ENCODE measurements around the gene TCERG1L.
"Not testable (repeated sequence)": the region's sequence is repeated elsewhere in the genome, so short reads cannot be mapped to it uniquely, and the experiment has no call there.

TCERG1L gene

DNA sequence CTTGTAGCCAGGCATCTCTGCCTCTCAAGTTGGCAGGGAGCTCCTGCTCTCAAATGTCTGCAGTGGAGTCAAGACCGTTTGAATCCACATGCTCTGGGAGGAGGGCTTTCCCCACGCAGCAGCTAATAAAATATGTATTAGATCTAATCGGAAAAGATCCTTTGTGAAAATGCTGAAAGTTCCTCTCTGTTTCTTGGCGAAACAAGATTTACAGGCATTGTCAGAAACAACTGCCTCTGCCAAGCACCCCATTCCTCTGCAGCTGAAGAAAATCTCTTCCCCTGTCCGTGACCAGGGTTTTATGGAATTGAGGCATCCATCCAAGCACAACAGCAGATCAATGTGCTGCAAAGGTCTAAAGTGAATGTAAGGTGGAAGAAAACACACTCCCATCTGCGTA lies 165.8 kb downstream of the TCERG1L start:
- no peak for DNase-seq (ENCODE audit: low read depth in 3 of 3)

DNA sequence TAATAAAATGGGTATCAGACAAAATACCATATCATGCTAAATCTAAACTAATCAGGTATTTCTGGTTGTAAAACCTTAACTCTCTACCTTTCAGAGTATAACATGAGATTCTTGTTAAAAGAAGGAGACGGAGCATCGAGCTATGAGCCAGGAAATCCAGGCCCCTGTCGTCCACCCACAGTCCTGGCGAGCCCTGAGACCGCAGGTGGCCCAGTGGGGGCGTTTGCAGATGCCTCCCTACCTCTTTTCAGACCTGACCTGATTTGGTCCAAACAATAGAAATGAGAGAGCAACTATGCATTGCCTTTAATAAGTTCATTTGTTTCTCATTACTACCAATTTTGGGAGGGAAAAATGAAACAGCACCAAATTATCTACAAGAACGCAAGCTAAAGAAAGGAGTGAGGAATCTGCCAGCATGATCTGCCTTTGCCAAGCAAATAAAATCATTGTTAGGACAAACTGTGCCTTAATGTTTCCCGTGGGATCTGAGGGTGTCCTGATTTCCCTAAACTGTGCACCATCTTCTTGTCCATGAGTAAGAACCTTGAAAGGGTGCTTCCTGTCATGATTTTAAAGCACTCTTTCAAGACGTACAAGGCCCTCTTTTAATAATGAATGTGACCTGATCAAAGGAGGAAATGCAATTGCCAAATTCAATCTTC lies 166.7 kb downstream of the TCERG1L start:
- DNase-seq (ENCODE audit: low read depth in 3 of 3), result no peak

DNA sequence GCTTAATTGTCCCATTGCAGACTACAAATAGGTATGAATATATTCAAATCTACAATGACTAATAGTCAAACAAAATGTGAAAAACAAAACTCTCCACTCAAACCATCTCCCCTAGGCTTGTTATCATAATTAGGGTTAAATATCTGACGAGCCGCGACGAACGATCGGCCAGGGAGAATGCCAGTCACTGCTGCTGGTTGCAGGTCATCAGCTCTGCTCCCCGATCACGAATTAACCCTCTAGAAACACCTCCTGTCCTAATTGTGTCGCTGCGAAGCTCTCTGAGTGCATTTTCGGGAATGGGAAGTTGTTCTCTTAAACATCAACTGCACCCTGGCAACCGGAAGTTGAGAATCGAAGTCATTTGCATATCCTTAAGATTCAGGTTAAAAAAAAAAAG lies 167.3 kb downstream of the TCERG1L start:
- DNase-seq (ENCODE audit: low read depth in 3 of 3), result no peak

DNA sequence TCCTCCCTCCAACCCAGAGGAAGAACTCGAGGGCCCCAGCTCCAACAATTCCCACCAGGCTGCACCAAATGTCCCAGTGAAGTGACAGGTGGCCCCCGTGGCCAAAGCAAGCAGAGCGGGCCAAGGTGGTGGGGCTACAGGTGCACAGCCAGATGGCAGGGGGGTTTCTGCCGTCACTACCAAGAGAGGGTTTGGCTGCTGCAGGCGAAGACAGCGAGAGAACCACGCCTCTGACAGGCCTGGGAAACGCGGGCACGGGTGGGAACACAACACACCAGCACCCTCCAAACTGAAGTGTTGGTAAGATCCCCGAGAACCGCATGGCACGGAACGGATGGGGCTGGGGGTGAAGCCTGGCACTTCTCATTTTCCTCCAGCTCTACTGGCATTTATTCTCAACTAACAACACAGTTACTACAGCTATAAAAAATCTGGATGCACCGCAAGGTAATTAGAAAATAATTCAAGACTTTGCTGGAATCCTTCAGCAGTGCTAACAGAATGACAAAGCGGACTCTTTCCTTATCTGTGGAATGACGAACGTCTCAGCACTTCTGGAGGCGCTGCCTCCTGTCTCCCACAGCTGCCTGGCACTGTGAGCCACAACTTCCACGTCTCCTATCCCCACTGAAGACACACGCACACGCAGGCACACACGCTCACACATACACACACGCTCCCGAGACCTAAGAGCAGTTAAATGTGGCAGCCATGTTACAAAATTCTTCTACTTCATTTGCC lies 167.9 kb downstream of the TCERG1L start:
- DNase-seq (ENCODE audit: low read depth in 3 of 3), result no peak

DNA sequence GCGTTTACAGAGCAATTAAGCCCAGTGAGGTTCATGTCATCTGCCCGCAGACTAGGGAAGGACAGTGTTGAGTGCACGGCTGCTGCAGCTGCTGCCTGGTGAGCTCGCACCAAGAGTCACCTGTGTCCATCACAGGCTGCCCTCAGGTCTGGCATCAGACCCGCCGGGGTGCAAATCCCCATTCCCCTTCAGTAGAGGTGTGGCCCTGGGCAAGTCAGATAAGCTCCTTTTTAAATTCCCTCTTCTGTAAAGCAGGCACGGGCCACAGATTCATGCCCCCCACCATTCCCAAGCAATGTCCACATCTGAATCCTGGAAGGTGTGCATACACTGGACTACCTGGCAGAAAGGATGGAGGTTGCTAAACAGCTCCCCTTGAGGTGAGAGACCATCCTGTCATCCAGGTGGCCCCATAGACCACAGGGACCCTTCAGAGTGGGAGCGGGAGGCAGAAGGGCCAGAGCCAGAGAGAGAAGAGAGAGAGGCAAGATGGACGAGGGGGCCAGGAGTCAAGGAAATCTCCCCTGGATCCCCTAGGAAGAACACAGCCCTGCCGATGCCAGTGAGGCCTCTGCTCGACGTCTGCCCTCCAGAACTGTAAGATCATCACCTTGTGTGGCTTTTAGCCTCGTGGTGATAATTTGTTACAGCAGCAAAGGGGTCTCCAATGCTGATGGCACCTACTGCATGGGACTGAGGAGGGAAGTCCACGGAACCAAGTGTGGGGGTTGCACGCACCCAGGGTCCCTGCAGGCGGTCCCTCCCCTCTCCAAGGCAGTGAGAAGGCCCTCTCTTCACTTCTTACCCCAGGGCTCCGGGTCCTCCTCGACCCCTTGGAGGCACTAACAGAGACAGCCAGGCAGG lies 168.8 kb downstream of the TCERG1L start:
- DNase-seq (ENCODE audit: low read depth in 3 of 3), result no peak

DNA sequence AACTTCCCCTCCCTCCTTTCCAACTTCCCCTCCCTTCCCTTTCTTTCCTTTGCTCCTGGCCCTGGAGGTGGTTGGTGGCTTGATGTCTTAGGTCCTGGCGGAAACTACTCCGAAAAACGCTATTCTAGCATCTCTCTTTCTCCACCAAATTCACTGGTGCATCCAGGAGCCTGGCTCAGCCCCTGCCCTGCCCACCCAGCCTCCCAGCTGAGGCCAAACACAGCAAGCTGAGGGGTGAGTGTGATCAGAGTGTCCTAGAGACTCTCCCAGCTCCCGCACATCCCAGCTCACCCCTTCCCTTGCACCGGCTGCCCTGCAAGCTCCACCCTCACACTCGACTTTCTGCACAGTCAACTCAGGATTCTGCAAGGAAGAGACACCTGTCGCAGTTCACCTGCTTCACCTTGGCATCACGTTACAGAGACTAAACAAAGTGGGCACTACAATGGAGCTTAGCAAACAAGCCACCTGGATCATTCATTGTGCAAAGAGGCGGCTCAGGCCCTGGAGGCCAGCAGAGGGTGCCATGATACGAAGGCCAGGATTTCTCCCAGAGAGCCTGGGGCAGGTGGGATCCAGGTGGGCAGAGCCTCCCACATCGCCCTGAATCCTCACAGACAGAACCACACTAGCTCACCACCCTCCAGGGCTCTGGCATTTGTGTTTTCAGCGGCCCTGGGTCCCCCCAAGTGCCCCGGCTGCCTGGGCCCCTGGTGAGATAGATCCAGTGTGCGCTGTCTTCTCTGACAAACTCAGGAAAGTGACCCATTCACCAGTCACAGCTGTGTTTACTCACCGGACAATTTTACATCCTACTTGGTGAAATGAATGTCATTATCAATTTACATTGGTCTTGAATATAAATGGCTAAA lies 169.6 kb downstream of the TCERG1L start:
- DNase-seq (ENCODE audit: low read depth in 3 of 3), result no peak

DNA sequence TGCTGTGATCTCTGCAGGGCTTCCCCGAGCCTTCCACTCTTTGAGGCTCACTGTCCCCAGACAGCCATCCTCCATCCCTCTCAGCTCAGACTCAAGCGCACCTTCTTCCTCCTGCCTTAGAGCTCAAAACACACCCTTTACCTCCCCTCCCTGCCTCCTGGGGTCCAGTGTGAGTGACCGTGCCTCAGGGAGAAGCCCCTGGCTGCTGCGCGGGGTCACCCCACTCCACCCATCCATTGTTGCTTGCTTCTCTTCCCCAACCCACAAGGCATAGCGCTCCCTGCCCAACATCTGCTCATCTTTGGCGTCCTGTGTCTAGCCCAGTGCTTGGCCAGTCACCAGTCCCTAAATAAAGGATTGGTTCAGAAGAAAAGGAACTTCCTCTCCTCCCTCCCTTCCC lies 170.3 kb downstream of the TCERG1L start:
- no peak for DNase-seq (ENCODE audit: low read depth in 3 of 3)

DNA sequence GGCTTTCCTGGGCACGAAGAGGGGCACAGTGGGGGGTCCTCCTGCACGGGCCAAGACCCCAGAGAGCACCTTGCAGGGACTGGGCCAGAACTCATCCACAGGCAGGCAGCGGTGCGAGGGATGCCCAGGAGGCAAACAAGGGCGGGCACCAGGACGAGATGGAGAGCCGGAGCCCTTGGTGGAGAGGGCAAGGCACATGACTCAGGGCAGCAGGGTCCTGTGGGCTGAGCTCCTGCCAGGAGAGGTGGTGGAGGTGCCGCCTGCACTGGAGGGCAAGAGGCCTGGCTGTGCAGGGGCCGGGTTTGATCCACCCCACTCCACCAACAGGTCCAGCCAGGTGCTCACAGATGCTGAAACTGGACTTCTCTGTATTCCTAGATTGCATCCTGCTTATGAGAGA lies 170.9 kb downstream of the TCERG1L start:
- DNase-seq (ENCODE audit: low read depth in 3 of 3), result no peak

DNA sequence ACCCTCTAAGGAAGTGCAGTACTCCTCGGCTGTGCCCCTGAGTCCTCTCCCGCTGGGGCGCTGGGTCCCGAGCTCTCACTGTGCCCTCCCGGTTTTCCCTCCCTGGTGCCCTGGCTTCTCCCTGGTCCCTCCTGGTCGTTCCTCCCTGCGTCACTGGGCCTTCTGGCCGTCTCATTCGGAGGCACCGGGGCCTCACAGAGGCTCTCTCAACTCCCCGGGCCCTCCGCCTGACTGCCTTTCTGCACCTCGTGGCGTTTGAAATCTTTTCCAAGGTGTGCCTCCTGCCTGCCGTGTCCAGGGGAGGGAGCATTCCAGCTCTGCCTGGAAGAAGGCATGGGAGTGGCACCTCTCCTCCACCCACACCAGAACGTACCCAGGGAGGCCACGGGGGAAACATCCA lies 174.3 kb downstream of the TCERG1L start:
- no peak for DNase-seq (ENCODE audit: low read depth in 3 of 3)

DNA sequence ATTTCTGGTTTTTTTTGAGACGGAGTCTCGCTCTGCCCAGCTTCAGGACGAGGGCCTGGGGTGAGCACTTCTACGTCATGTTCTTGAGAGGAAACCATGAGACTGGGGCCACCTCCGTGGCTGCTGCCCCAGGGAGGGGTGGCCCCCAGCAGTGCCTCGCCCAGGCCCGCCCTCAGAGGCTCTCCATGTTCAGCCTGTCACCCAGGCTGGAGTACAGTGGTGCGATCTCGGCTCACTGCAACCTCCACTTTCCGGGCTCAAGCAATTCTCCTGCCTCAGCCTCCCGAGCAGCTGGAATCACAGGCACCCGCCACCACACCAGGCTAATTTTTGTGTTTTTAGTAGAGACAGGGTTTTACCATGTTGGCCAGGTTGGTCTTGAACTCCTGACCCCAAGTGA lies 175.2 kb downstream of the TCERG1L start:
- not testable (repeated sequence) for DNase-seq (ENCODE audit: low read depth in 3 of 3)

DNA sequence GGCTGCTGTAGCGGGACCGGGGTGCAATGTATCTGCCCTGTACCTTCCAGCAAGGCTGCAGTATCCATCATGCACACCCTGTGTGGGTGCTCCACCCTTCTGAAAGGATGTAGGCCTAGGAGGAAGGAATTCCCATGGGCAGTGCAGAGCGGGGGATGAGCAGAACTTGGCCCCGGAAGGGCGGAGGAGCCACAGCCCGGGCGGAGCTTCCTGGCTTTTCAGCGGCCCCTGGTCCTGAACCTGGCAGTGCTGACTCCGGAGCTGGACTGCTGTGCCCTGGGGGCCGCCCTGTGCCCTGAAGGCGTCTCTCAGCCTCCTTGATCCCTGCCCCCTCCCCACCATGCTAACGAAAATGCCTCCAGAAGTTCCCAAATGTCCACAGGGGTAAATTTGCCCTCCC lies 175.8 kb downstream of the TCERG1L start:
- no peak for DNase-seq (ENCODE audit: low read depth in 3 of 3)

DNA sequence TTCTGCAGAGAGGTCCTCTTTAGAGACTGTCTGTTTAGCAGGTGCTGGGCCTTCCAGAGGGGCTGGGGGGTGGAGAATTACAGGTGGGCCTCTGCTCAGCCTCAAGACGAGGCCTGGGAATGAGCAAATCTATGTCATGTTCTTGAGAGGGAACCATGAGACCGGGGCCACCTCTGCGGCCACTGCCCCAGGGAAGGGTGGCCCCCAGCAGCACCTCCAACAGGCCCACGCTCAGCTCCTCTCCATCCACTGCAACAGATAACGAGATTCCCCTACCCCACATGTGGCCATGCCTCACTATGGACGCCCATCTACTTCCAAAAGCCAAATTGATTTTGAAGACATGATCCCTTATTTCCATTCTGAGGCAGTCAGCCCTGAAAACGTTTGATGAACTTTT lies 176.9 kb downstream of the TCERG1L start:
- no peak for DNase-seq (ENCODE audit: low read depth in 3 of 3)

DNA sequence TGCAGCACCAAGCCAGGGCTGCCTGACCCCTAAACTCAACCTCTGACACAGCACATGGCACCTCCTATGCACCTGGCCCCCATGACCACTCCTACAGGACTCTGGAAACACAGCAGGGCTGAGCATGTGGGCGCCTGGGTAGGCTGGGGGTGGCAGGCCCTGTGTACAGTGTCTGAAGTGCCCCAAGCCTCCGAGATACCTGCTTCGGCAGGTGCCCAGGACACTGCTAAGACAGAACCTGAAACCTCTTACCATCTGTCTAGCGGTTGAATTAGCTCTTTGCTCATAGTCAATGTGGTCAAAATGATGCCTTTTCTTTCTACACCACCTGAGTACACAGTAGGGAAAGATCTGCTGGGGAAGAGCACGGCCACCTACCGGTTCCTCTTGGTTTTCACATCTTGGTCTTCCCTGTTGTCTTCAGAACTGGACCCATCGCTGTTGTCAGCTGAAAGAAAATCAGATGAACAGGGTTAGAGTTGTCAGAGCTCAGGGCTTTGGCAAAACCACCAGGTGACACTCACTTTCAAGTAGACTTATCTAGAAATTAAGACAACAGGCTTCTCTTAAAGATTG lies 177.4 kb downstream of the TCERG1L start:
- no peak for DNase-seq (ENCODE audit: low read depth in 3 of 3)

DNA sequence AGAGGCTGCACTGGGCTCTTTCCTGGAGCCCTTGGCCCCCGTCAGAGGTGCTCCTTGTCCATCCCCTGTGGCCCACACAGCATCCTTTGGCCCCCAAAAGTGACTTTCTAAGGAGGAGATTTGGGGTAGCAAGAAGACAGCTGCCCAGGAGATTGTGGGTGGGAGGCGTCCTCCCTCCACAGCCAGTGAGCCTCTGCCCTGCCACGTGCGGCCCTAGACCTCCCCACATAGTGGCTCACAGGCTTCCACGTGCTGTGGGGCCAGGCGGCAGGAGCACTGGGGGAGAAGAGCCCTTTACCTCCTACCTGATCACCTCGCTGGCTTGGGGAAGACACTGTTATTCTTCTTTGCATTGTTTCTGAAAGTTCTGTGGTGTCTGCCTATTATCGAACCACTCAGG lies 178.8 kb downstream of the TCERG1L start:
- no peak for DNase-seq (ENCODE audit: low read depth in 3 of 3)

DNA sequence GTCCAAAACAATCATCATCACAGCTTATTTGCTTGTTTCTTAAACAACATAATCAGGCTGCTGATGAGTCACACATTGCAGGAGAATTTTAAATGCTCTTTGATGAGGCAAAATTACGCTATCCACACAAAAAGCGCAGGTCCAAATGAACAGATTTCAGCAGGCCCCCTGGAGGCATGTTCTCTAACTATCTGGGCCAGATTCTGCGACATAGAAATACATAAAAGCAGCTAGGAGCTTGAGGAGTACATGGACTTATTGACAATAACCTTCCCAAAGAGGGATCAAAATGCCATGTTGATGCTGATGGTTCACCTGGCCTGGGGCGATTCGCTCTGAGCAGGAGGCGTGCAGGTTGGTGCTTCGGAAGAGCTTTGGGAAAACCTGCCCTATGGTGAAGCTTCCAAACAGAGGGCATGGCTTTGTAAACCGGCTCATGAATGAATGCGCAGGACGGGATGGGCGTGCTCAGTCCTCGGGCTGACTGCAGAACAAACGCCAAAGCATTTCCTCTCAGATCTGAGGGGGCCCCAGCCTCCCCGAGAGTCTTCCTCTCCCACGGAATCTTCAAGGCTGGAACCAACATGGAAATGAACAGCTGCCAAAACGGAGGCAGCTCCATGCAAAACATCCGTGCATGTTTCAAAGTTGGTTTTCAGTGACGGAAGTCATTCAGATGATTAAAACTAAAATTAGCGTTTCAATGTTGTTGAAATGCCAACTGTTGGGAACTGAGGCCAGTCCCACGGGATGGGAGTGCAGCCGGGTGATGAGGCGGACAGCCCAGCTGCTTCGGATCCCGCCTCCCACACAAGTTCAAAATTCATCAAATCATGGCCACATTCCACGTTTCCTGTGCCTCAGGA lies 179.6 kb downstream of the TCERG1L start:
- no peak for DNase-seq (ENCODE audit: low read depth in 3 of 3)

DNA sequence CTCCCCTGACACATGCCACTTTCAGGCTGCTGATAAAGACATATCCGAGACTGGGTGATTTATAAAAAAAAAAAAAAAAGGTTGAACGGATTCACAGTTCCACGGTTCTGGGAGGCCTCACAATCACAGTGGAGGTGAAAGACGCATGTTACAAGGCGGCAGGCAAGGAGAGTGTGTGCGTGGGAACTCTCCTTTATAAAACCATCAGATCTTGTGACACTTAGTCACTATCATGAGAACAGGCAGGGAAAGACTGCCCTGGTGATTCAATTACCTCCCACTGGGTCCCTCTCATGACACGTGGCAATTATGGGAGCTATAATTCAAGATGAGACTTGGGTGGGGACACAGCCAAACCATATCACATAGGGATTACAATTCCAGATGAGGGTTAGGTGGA lies 181.5 kb downstream of the TCERG1L start:
- DNase-seq (ENCODE audit: low read depth in 3 of 3), result no peak

DNA sequence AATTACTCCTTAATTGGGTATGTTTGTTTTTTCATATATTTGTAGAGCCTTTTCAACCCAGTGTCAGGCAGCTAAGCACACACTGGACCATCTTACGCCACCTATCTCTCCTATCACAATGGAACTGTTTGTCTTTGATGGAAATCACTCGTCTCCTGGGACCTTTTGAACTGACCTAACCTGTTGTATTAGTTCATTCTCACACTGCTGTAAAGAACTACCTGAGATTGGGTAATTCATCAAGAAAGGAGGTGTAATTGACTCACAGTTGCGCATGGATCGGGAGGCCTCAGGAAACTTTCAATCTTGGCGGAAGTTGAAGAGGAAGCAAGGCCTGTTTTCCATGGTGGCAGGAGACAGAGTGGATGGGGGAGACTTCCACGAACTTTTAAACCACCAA lies 182.0 kb downstream of the TCERG1L start:
- DNase-seq (ENCODE audit: low read depth in 3 of 3), result no peak

DNA sequence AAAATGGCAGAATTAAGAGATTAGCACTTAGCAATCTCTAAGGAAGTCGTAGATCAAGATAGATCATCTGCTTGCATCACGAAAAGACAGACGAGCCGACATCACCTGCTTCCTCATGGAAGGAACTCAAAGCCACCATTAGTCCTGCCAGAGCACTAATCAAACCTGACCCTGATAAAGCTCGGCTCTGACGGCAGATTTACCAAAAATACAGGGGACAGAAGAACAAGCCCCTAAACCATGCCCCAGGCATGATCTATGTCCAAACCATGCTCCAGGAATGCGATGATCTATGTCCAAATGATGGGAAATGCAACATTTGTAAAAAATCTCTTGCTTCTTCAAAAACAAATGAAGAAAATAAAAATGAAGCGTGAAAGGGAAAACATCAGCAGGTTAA lies 182.8 kb downstream of the TCERG1L start:
- DNase-seq (ENCODE audit: low read depth in 3 of 3), result no peak

DNA sequence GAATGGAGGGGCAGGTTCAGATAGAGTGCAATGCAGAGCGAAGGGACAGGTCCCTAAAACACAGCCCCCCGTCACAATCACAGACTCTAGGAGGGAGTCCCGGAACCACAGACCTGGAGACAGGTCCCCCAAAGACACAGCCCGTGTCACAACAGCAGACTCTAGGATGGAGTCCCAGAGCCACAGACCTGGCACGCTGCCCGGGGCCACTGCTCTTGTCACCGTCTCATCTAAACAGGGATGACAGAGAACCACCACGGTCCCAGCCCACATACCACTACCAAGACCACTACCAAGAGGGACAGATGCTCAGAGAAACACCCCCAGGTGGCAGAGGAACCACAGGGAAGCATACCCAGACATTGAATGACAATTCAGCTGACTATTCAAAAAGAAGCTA lies 183.9 kb downstream of the TCERG1L start:
- peak in 1 of 3 experiments; percentile 11 for DNase-seq (ENCODE audit: low read depth in 3 of 3)

DNA sequence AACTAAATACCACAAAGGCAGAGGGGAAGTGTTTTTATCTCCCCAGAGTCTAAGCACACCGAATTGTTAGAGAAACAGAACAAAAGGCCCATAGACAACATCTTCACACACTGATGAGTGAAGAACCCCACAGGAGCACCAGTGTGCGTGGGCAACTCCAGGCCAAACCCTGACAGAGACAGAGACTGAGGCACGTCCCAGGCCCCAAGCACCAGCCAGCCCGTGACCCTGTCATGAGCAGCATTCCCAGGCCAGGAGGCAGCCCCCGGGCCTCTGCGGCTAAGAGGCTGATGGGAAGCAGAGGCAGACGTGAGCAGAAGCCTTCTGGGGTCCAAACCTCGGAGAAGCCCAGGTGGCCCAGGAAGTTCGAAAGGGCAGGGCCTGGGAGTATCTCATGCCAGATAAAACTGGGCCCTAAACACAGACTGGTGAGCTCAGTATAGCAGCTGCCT lies 184.4 kb downstream of the TCERG1L start:
- no peak for DNase-seq (ENCODE audit: low read depth in 3 of 3)

Measured in stimulated activated CD4-positive, alpha-beta T cell treated with anti-CD3 and anti-CD28 coated beads, TNF-alpha, amount 100 ng/mL, for 24 hours (primary cell).